DLD1 (cell line): ENCODE data around the gene DDAH1.
"Not testable (repeated sequence)": the region's sequence is repeated elsewhere in the genome, so short reads cannot be mapped to it uniquely, and the experiment has no call there.

Experiments
- in situ Hi-C: cut with HindIII; loops from 2 replicates; pipeline ENCODE4 v1.10.0; 2017; ENCODE audit warnings: low sequenced_read_pairs

The DDAH1 gene

GRCh38 chr1:85465099-85465785 is at the start of gene DDAH1:
TSS of gene DDAH1 (minus strand) at chr1:85465159. CDS start at chr1:85465045, 114 bp downstream.
- in situ Hi-C loops: no loop called here

- in situ Hi-C loops: not testable (repeated sequence)
These were observed 49.0 kb upstream of the DDAH1 start for GRCh38 chr1:85513998-85514397.

- in situ Hi-C loops: no loop called here
These were observed 39.5 kb upstream of the DDAH1 start for GRCh38 chr1:85504417-85504816.

- in situ Hi-C loops: no loop called here
These were observed 37.7 kb upstream of the DDAH1 start for GRCh38 chr1:85502625-85503083.

GRCh38 chr1:85502171-85502570 is 37.2 kb upstream of the DDAH1 start:
- in situ Hi-C loops: no loop called here

GRCh38 chr1:85501355-85501898 is 36.5 kb upstream of the DDAH1 start:
- in situ Hi-C loops: no loop called here

- in situ Hi-C loops: no loop called here
These were observed 32.1 kb upstream of the DDAH1 start for GRCh38 chr1:85496941-85497582.

GRCh38 chr1:85495556-85495955 is 30.6 kb upstream of the DDAH1 start:
- in situ Hi-C loops: no loop called here

- in situ Hi-C loops: no loop called here
These were observed 29.9 kb upstream of the DDAH1 start for GRCh38 chr1:85494904-85495266.

GRCh38 chr1:85494074-85494903 is 29.3 kb upstream of the DDAH1 start:
- in situ Hi-C loops: no loop called here

GRCh38 chr1:85490270-85490985 is 25.5 kb upstream of the DDAH1 start:
- in situ Hi-C loops: no loop called here

- in situ Hi-C loops: no loop called here
These were observed 23.2 kb upstream of the DDAH1 start for GRCh38 chr1:85488126-85488525.

- in situ Hi-C loops: no loop called here
These were observed 20.6 kb upstream of the DDAH1 start for GRCh38 chr1:85485516-85485915.

- in situ Hi-C loops: no loop called here
These were observed 19.8 kb upstream of the DDAH1 start for GRCh38 chr1:85484716-85485115.

GRCh38 chr1:85484264-85484663 is 19.3 kb upstream of the DDAH1 start:
- in situ Hi-C loops: no loop called here

- in situ Hi-C loops: no loop called here
These were observed 16.7 kb upstream of the DDAH1 start for GRCh38 chr1:85481688-85482087.

- in situ Hi-C loops: no loop called here
These were observed 15.6 kb upstream of the DDAH1 start for GRCh38 chr1:85480566-85480965.

- in situ Hi-C loops: loop anchor here (10.0 kb wide), 1 partner anchor 155 kb away; no protein-coding TSS in a partner anchor
These were observed 14.5 kb upstream of the DDAH1 start for GRCh38 chr1:85479491-85479890.

GRCh38 chr1:85478366-85478765 is 13.4 kb upstream of the DDAH1 start:
- in situ Hi-C loops: loop anchor here (10.0 kb wide), 1 partner anchor 154 kb away; no protein-coding TSS in a partner anchor

GRCh38 chr1:85475055-85475454 is 10.1 kb upstream of the DDAH1 start:
- in situ Hi-C loops: loop anchor here (10.0 kb wide), 1 partner anchor 150 kb away; no protein-coding TSS in a partner anchor
